ENCODE measurements around the gene VMAC. TPM values are rescaled to one million over a fixed set of nuclear protein-coding genes. Genes with fewer than 3 reads are reported as not detected.

VMAC gene
- total RNA-seq, 1 donor from 2014 or later = 13.3 TPM

DNA sequence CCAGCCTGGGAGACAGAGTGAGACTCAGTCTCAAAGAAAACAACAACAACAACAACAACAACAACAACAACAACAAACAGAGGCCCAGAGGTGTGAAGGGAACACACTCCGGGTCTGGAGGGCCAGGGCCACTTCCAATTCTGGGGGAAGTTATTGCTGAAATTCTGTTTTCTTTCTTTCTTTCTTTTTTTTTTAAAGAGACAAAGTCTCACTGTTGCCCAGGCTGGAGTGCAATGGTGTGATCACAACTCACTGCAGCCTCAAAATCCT is 5.9 kb downstream of the VMAC start:
- H3K4me1 Mint-ChIP-seq = peaks cover 10% of the 10 kb centered on the region
- intact Hi-C loops (cut with micrococcal nuclease) = no loop called here
- ChIA-PET POLR2A (no interaction called here), CTCF (no interaction called here)
- DNase-seq (no peak), ATAC-seq (ENCODE audit: low read depth) (no peak)
- peaks cover 25% of the 10 kb centered on the region for H3K36me3 Mint-ChIP-seq (ENCODE audit: low read depth)
- no peak overlapping the region for H3K4me3 Mint-ChIP-seq
- TF ChIP-seq, protein P1, sequence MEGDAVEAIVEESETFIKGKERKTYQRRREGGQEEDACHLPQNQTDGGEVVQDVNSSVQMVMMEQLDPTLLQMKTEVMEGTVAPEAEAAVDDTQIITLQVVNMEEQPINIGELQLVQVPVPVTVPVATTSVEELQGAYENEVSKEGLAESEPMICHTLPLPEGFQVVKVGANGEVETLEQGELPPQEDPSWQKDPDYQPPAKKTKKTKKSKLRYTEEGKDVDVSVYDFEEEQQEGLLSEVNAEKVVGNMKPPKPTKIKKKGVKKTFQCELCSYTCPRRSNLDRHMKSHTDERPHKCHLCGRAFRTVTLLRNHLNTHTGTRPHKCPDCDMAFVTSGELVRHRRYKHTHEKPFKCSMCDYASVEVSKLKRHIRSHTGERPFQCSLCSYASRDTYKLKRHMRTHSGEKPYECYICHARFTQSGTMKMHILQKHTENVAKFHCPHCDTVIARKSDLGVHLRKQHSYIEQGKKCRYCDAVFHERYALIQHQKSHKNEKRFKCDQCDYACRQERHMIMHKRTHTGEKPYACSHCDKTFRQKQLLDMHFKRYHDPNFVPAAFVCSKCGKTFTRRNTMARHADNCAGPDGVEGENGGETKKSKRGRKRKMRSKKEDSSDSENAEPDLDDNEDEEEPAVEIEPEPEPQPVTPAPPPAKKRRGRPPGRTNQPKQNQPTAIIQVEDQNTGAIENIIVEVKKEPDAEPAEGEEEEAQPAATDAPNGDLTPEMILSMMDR (IDR thresholded peaks at IDR 0.05) = no peak
- no peaks in the 10 kb centered on the region for H3K27me3 Mint-ChIP-seq
- no peaks in the 10 kb centered on the region for H3K9me3 Mint-ChIP-seq
- H3K27ac Mint-ChIP-seq = no peak overlapping the region

DNA sequence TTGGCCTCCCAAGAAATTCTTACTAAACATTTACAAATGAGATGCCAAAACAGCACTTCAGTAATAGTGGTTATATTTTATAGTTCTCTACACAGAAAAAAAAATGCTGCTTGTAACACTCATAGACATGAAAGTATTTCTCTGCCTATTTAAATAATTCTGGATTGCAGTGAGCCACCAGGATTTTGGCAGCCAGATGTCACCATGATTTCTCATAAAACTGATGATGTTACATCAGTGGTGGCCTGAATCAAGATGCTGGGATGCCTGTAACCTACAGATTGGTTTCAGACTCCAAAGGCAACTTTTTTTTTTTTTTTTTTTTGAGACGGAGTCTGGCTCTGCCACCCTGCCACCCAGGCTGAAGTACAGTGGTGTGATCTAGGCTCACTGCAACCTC is 6.7 kb downstream of the VMAC start:
- no peak overlapping the region for H3K27ac Mint-ChIP-seq
- DNase-seq (no peak), ATAC-seq (ENCODE audit: low read depth) (no peak)
- peaks cover 6% of the 10 kb centered on the region for H3K4me1 Mint-ChIP-seq
- CTCF ChIA-PET = no interaction called here
- H3K36me3 Mint-ChIP-seq (ENCODE audit: low read depth) = peaks cover 32% of the 10 kb centered on the region
- no peaks in the 10 kb centered on the region for H3K27me3 Mint-ChIP-seq
- intact Hi-C loops (cut with micrococcal nuclease) = no loop called here
- POLR2A ChIA-PET = no interaction called here
- TF ChIP-seq, protein P1 (IDR thresholded peaks at IDR 0.05) = no peak
- H3K4me3 Mint-ChIP-seq = no peak overlapping the region
- no peaks in the 10 kb centered on the region for H3K9me3 Mint-ChIP-seq

DNA sequence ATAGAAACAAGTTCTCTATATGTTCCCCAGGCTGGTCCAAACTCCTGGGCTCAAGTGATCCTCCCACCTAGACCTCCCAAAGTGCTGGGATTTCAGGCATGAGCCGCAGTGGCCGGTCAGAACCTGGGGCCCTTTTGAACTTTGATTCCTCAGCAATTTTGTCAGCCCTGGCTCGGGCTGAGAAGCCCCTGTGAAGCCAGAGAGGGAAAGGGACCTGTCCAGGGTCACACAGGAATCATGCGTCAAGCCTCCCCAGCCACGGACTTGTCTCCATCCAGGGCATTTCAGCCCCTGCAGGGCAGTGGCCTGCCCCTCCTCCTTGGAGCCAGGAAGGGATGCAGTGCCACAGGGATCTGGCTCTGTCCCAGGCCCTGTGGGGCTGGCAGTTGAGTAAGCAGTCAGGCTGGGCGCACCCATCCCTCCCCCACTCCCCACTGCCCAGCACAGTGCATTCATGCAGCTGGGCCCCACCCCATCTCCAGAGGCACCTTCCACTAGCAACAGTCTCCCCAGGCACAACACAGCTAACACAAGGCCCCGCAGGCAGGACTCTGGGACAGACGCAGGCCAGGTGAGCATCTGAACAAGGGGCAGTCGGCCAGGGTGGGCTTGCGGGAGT is 9.2 kb downstream of the VMAC start, which contains the start of gene CAPS:
CAPS (plus strand) TSS at position 516 of the 619 bp plus-strand sequence. CDS start 153 bp downstream, outside the sequence.
- no peak for DNase-seq
- no peaks in the 10 kb centered on the region for H3K4me1 Mint-ChIP-seq
- TF ChIP-seq, protein P1 (IDR thresholded peaks at IDR 0.05) = no peak
- peaks cover 50% of the 10 kb centered on the region for H3K36me3 Mint-ChIP-seq (ENCODE audit: low read depth)
- H3K4me3 Mint-ChIP-seq = no peak within 1 kb of the TSS
- no peak for ATAC-seq (ENCODE audit: low read depth)
- POLR2A ChIA-PET = interaction anchor here (0.7 kb wide), 1 partner anchor 165 kb away, joined by 7 read pairs; no protein-coding TSS in a partner anchor
- intact Hi-C loops (cut with micrococcal nuclease) = no loop called here
- H3K27me3 Mint-ChIP-seq = no peaks in the 10 kb centered on the region
- H3K9me3 Mint-ChIP-seq = no peaks in the 10 kb centered on the region
- no peak within 1 kb of the TSS for H3K27ac Mint-ChIP-seq
- CTCF ChIA-PET = no interaction called here

DNA sequence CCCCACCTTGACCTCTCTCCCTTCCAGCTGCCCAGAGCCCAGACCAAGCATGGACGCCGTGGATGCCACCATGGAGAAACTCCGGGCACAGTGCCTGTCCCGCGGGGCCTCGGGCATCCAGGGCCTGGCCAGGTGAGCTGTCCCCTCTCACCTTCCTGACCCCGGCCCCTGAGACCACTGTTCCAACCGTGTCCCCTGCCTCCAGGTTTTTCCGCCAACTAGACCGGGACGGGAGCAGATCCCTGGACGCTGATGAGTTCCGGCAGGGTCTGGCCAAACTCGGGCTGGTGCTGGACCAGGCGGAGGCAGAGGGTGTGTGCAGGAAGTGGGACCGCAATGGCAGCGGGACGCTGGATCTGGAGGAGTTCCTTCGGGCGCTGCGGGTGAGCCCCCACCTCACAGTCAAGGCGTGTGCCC is 9.7 kb downstream of the VMAC start:
- ATAC-seq (ENCODE audit: low read depth) = no peak
- Mint-ChIP-seq H3K4me3 (no peak overlapping the region), H3K4me1 (no peaks in the 10 kb centered on the region), H3K27me3 (no peaks in the 10 kb centered on the region), H3K36me3 (ENCODE audit: low read depth) (peaks cover 52% of the 10 kb centered on the region), H3K27ac (no peak overlapping the region), H3K9me3 (no peaks in the 10 kb centered on the region)
- TF ChIP-seq, protein P1 (IDR thresholded peaks at IDR 0.05) = no peak
- DNase-seq = no peak
- intact Hi-C loops (cut with micrococcal nuclease) = no loop called here
- CTCF ChIA-PET = no interaction called here
- POLR2A ChIA-PET = no interaction called here

DNA sequence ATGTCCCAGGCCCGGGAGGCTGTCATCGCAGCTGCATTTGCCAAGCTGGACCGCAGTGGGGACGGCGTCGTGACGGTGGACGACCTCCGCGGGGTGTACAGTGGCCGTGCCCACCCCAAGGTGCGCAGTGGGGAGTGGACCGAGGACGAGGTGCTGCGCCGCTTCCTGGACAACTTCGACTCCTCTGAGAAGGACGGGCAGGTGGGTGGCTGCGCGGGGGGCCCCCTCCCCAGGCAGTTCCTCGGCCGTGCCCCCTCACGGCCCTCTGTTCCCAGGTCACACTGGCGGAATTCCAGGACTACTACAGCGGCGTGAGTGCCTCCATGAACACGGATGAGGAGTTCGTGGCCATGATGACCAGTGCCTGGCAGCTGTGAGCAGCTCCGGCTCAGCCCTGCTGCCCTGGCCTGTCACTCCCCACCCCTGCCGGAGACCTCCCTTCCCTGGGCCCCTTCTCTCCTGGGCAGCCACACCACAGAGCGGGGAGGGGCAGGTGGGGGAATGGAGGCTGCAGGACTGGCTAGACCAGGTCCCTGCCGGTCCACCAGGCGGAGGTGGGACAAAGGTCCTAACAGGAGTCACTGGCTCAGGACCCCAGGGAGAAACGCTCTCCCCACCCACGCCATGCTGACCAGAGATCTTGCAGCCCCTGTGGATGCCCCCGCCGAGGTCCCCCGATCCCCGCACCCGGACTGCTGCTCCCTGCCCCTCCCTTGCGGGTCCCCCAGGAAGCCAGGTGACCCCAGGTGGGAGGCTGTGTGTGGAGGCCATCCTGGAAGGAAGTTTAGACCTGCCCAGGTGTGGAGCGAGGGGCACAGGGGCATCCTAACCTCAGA is 10.5 kb downstream of the VMAC start:
- no peaks in the 10 kb centered on the region for H3K9me3 Mint-ChIP-seq
- ChIA-PET CTCF (no interaction called here), POLR2A (no interaction called here)
- ATAC-seq (ENCODE audit: low read depth) = no peak
- no peak for DNase-seq
- H3K4me3 Mint-ChIP-seq = no peak overlapping the region
- TF ChIP-seq, protein P1 (IDR thresholded peaks at IDR 0.05) = no peak
- intact Hi-C loops (cut with micrococcal nuclease) = no loop called here
- no peak overlapping the region for H3K27ac Mint-ChIP-seq
- peaks cover 51% of the 10 kb centered on the region for H3K36me3 Mint-ChIP-seq (ENCODE audit: low read depth)
- no peaks in the 10 kb centered on the region for H3K4me1 Mint-ChIP-seq
- H3K27me3 Mint-ChIP-seq = no peaks in the 10 kb centered on the region

All from activated B cell treated with CpG ODN at 0.5 μM for 24 hours (primary cell).